GM18526 (cell line): Measurements from ENCODE around the gene LRP1.

Source experiments
- POLR2A ChIP-seq: IDR thresholded peaks from 3 replicates; pipeline ENCODE4 v1.6.1; 2011; ENCODE audit not compliant: insufficient read length; ENCODE audit errors: extremely low read depth

Gene LRP1

DNA sequence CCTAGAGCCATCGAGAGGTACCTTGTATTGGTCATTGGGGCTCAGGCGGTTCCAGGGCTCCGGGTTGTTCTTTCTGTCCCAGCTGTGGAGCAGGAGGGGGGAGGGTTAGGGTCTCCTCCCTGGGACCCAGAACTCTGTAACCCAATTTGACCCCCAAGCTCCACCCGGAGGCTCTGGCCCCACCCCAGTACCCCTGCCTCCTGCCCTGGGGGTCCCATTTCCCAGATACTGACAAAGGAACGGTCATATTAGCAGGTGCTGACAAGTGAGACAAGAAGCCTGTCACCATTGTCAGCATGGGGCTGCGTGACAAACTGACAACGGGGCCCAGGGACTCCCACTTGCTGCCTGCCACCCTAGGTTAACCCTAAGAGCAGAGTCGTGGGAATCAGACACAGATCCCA, 107.4 kb downstream of the LRP1 start:
- no peak for TF ChIP-seq POLR2A

DNA sequence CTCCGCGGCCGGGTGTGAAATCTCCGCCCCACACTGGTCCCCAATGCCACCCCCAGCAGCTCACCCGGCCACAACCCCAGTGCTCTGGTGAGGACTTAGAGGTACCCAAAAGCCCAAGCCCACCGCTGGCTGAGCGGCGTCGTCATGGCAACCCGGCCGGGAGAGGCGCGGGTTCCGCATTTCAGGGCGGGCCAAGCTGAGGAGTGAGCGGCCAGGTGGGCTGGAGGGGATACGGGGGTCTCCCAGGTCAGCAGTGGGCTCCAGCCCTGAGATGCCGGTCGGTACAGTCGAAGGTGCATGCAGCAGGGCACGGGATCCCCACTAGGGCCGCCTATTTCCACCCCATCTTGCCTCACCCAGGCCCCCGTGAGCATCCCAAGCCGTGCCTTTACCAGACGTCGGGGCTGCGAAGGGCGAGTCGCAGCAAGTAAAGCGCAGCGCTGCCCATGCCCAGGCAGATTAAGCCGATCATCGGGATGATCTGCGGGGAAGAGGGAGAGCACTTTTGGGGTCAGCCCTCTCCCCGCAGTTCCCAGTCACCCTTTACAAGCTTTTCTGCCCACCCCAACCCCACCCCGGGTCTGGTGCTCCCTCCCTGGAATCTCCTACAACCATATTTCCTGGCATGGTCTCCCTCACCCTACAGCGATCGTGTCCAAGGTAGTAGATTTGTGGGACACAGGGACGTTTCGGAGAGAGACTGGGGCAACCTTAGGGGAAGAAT, 108.1 kb downstream of the LRP1 start:
- TF ChIP-seq POLR2A, result no peak

DNA sequence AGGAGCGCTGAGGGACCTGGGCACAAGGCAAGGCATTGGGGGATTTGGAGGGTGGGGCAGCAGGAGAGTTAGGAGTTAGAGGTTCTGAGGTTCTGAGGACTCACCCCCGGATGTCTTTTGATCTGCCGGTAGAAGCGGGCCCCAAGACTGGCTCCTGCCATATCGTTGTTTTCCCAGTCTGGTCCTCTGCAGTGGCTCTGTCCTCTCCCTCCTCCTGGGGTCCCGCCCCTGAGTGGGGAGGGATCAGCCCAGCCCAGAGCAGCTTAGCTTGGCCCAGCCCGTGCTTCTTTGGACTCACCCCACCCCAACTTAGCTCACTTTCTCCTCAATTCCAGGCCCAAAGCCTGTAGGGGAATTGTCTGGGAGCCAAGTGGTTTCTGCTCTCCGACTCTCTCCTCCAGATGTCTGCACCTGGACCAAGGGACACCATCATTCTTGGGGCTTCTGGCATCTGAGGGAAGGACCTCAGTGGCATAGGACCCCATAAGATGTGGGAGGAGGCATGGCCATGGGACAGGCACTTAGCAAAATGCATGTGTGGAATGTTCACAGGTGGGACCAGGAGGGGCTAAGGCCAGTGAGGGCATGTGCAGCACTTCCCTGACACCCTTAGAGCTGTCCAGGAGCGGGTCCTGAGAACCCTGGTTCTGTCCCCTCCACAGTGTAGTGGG, 108.8 kb downstream of the LRP1 start:
- no peak for TF ChIP-seq POLR2A

DNA sequence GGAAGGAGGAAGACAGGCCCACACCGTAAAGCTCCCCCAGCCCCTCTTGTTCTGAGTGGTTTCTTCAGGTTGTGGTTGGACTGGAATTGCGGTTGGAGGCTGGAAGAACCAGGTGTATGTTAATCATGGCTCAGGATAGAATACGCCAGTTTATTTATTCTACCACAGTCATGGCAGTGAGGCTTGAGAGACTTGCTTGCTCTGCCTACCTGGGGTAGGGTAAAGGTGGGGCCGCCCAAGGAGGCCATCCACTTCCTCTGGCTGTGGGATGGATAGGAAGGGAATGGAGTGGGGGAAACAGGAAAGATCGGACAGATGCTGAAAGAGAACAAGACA, 109.3 kb downstream of the LRP1 start:
- no peak for TF ChIP-seq POLR2A

GRCh38 chr12:57237932-57238853, 109.9 kb downstream of the LRP1 start:
- TF ChIP-seq POLR2A, result no peak

DNA sequence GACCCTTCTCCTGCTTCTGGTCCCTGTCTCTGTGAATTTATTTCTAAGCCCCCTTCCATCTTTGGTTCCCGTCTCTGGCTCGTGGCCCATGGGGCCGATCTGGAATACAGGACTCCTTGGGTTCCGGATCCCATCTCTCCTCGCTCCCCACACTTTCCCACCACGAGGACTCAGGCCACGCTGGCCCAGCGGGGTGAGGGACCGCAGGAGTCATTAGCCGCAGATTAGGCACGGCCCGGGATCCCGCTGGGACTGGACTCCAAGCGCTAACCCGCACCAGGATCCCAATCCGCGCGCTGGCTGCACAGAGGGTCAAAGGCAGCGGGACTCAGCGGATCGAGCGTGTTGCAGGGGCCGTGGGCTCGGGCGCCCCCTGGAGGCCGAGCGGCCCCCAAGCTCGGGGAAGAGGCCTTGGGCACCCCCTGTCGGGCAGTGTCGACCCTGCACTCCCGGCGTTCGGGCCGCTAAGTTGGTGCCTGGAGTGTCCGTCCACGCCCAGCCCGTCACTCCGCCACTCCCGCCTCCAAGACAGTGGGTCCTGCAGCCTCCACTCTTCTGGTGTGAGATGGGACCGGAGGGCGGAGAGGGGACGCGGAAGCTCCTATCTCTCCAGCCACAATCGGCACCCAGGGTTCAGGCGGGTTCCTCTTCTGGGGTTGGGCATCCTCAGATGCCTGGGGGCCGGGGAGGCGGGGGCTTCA, 110.7 kb downstream of the LRP1 start:
- peak; percentile 20 for TF ChIP-seq POLR2A

DNA sequence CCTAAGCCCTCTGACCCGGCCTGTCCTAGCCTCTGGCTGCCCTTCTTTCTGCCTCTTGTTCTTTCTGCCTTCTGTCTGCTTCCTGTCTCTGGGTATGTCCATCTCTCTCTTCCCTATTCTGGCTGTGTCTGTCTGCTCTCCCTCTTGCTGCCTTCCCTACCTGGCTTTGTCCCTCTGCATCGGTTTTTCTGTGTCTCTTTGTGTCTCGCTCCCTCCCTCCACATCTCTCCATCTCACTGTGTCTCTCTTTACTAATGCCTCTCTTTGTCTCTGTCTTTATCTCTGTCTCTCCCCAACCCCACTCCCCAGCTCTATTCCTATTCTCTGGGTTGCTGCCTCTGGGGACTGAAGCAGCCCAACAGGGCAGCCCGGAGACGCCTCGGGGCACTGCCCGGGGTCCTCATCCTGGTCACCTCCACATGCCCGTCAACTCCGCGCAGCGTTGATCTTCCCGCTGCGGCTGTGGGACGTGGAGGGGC, 111.3 kb downstream of the LRP1 start:
- TF ChIP-seq POLR2A, result no peak

DNA sequence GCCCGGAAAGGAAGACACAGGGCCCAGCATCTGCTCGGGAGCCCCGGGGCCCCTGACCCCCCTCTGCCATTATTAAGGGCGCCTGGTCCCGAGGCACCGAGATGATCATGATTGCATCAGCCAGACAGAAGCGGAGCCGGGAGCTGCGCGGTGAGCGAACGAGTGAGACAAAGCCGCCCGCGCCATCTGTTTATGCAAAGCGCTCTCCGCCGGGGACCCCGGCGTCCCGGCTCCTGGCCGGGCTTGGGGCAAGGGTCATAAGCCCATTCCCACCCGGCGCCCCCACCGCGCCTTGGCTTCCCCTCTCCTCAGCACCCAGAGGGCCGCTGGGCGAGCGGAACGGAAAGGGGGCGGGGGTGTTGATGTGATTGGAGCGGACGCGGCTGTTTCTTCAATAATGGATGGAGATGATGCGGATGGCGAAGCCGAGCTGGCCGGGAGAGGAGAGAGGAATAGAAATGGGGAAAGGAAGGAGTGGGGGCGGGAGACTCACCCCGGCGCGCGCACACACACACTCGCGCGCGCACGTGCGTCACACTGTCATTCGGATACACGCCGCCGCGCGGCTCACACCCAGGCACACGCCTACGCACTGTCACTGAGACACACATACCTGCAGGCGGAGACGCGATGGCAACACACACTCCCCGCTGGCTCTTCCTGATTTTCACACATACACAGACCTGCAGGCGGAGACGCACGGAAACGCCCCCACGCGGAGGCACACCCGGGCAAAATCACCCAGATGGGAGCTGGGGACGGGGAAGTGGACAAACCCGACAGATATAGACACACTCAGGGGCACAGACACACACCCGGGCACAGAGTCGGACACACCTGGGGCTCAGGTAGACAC, 112.0 kb downstream of the LRP1 start:
- peak; percentile 25 for TF ChIP-seq POLR2A

- no peak for TF ChIP-seq POLR2A
These were observed 112.7 kb downstream of the LRP1 start for GRCh38 chr12:57240926-57241401.

- TF ChIP-seq POLR2A, result no peak
These were observed 113.4 kb downstream of the LRP1 start for GRCh38 chr12:57241402-57242310.

DNA sequence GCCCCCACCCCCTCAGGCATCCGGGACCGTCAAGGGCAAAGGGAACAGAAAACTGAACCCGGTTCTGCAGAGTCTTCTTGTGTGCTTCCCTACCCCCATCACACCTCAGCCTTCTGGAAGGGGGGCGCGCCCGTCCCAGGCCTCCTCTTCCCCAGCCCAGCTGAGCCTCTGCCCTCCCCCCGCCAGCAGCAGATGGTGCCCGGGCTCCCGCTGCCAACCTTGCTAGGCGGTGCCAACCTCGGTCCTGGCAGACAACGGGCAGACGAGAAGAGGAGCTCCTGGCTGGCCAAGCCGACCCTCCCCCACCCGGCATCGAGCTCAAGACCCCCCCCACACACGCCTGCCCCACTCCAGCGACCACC, 114.0 kb downstream of the LRP1 start:
- no peak for TF ChIP-seq POLR2A

DNA sequence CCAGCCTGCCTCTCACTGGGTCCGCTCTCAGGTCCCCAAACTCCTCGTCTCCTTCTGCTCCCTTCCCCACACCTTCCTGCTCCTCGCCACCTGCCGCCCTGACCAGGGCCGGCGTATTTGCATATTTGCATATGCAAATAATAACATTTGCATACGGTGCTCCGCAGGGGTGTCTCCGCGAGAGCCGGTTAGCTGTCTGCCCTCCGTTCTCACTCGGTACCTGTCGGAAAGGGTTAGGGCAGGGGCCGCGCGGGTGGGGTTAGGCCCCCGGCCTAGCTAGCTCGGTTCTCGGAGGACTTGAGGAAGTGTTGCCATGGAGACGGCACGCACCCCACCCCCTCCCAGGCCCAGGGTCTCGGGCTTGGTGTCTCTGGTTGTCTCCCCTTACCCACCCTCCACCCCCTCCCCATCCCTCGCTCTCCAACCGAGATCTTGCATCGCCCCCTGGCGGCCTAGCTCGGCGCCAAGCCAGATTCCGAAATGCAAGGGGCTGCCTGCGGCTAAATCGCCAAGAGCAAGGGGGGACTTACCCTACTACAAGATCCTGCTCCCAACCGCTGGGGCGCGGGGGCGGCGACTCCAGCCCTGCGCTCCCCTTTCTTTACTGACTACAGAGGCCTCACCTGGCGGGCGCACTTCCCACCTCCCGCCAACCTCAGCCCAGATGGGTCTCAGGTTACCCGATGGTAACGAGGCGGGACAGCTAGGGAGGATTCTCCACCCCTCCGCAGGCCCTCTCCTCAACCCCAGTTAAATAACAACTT, 114.6 kb downstream of the LRP1 start:
- no peak for TF ChIP-seq POLR2A
